Psoas muscle (tissue), 8 donors: ENCODE measurements around the gene SQOR. TPM values are rescaled to one million over a fixed set of nuclear protein-coding genes. Genes with fewer than 3 reads are reported as not detected.

Source experiments
- ATAC-seq, 4 donors: fragments of 200-7000 bp; cut with Tn5 transposase; one replicate each; pipeline ENCODE4 v1.9.1; 2020; ENCODE audit warnings: moderate library complexity in 3 of 4, mild to moderate bottlenecking in 2 of 4
- DNase-seq, 2 donors: peaks; one replicate each; pipeline ENCODE4 v3.0.0-alpha.2; 2020
- H3K27ac ChIP-seq: fragments of 200-600 bp; one replicate; pipeline ENCODE4 v1.8.0; 2022
- H3K27me3 ChIP-seq, 3 donors: fragments of 200-600 bp in 1 of 3; one replicate each; pipeline versions ENCODE4 v1.6.1 to v1.8.0; 2013 to 2022; ENCODE audit warnings: low read length in 2 of 3, mild to moderate bottlenecking in 2 of 3, moderate library complexity in 1 of 3; ENCODE audit not compliant: insufficient read depth in 3 of 3
- H3K36me3 ChIP-seq, 2 donors: fragments of 200-600 bp in 1 of 2; one replicate each; pipeline versions ENCODE4 v1.6.1 to v1.8.0; 2013 to 2022; ENCODE audit warnings: low read depth in 1 of 2, mild to moderate bottlenecking in 1 of 2, moderate library complexity in 1 of 2; ENCODE audit not compliant: insufficient read depth in 1 of 2
- H3K4me1 ChIP-seq: fragments of 200-600 bp; one replicate; pipeline ENCODE4 v1.8.0; 2022
- H3K4me3 ChIP-seq: fragments of 200-600 bp; one replicate; pipeline ENCODE4 v1.8.0; 2022; ENCODE audit warnings: mild to moderate bottlenecking
- H3K9me3 ChIP-seq: fragments of 200-600 bp; one replicate; pipeline ENCODE4 v1.8.0; 2022
- CTCF ChIP-seq: fragments of 200-600 bp; IDR thresholded peaks from one replicate; pipeline ENCODE4 v1.8.0; 2022; ENCODE audit warnings: antibody characterized with exemption
- WGBS, 3 donors: extraction: QIAGEN DNeasy Blood & Tissue Kit; methylation state at CpG; one replicate each; pipeline versions ENCODE4 v1.1.6 to v1.1.7; 2013; 5-methylcytosine and 5-hydroxymethylcytosine counted together
- intact Hi-C, 2 donors: fragments of 100-400 bp; cut with DNase I; formaldehyde crosslinking; loops; one replicate each; pipeline versions ENCODE4 v1.11.0 to v1.14.2; 2022
- long read RNA-seq, 2 donors: library from polyadenylated mRNA; unstranded; transcript quantifications; one replicate each; pipeline ENCODE4 v2.0.0, GENCODE V29; 2021
- polyA plus RNA-seq, 3 donors: library from polyadenylated mRNA; stranded (reverse); fragments of 200-250 nt; gene quantifications; one replicate each; pipeline ENCODE4 v1.2.3, GENCODE V29; 2013
- total RNA-seq, 4 donors: library from RNA; stranded (reverse); fragmentation: NEBNext Ultra II Directional in 2 of 4; extraction: Animal tissue kit (Norgen Biotek cat#: 25700) in 2 of 4; gene quantifications; one replicate each; pipeline versions ENCODE4 v1.2.1 to v1.2.4, GENCODE V29; 2021 to 2023
- donor health status: healthy with polysubstance abuse.
- donor health status: DM: no; HTN: no; CAD: no; lungs with moderate emphysema.
- donor health status: Bipolar disorder and iron deficiency.
- donor health status: healthy.
- donor health status: DM: yes; HTN: yes; CAD: no.
- donor health status: DM: no; HTN: no; CAD: no.
- donor health status: DM: no; HTN: no; CAD: no.
- donor health status: DM: yes; HTN: yes; CAD: no.

The SQOR gene
- total RNA-seq (100 to 1,000 TPM in 3 of 4 donors, 10 to 100 TPM in 1; 46.5 to 174 (median 152) TPM), polyA plus RNA-seq (100 to 1,000 TPM in 1 of 3 donors, 10 to 100 TPM in 2; 67.6 to 142 (median 70.2) TPM)
- long read RNA-seq, donor 1, transcript SQOR-201 (10 exons, 2,003 nt), result major isoform, 166 of 244 reads
- long read RNA-seq, donor 1, partial matches to known transcripts, result 24 of 244 reads
- long read RNA-seq, donor 1, other reads (novel, unspliced or antisense), result 54 of 244 reads
- long read RNA-seq, donor 2, transcript SQOR-201 (10 exons, 2,003 nt), result major isoform, 351 of 496 reads
- long read RNA-seq, donor 2, partial matches to known transcripts, result 32 of 496 reads
- long read RNA-seq, donor 2, other reads (novel, unspliced or antisense), result 113 of 496 reads

- H3K4me3 ChIP-seq, result peak within 1 kb of the TSS; percentile 75
- intact Hi-C loops, result loop anchor here in 1 of 2 donors (1.0 kb wide), 1 partner anchor 47 kb away; the partner anchor contains the start of gene BLOC1S6
- 1 to 2% (median 2%) methylated on average over 51 to 53 of the region's 53 CpGs for WGBS, 3 donors
- no peaks in the 10 kb centered on the region for H3K36me3 ChIP-seq
- no peak for TF ChIP-seq CTCF
- H3K9me3 ChIP-seq, result no peaks in the 10 kb centered on the region
- peak; percentile 93 to 96 for DNase-seq
- peaks cover 32% of the 10 kb centered on the region for H3K4me1 ChIP-seq
- H3K27ac ChIP-seq, result peak within 1 kb of the TSS; percentile 97
- H3K27me3 ChIP-seq, result no peaks in the 10 kb centered on the region
- ATAC-seq, result peak; percentile 83 to 85 (median 84)
Observed at GRCh38 chr15:45634432-45635190, at the start of gene SQOR. SQOR (plus strand) TSS chr15:45635029; CDS start chr15:45658924, 23,895 bp downstream.

GRCh38 chr15:45585069-45585791, 49.6 kb upstream of the SQOR start:
- DNase-seq (no peak), ATAC-seq (no peak)
- no peak for TF ChIP-seq CTCF
- H3K4me1 ChIP-seq, result peaks cover 28% of the 10 kb centered on the region
- H3K27ac ChIP-seq, result no peak overlapping the region
- no peaks in the 10 kb centered on the region for H3K27me3 ChIP-seq
- no peaks in the 10 kb centered on the region for H3K36me3 ChIP-seq
- H3K4me3 ChIP-seq, result no peak overlapping the region
- 67 to 71% (median 68%) methylated on average over 7 of the region's 7 CpGs for WGBS, 3 donors
- H3K9me3 ChIP-seq, result no peaks in the 10 kb centered on the region
- intact Hi-C loops, result loop anchor here (5.0 kb wide), 3 partner anchors 63 to 618 kb away; partner anchors contain the start of gene SLC30A4 (in 1 of the 2)

- 65 to 84% (median 80%) methylated on average over 3 of the region's 3 CpGs for WGBS, 3 donors
- Histone ChIP-seq H3K4me1 (peaks cover 37% of the 10 kb centered on the region), H3K36me3 (no peaks in the 10 kb centered on the region), H3K27ac (peak overlapping the region; percentile 97), H3K9me3 (no peaks in the 10 kb centered on the region), H3K27me3 (no peaks in the 10 kb centered on the region), H3K4me3 (peak overlapping the region; percentile 95)
- intact Hi-C loops, result loop anchor here (2.0 to 5.0 kb wide), 4 partner anchors 64 to 619 kb away; partner anchors contain the start of gene SLC30A4 (in 1 of the 2)
- DNase-seq (no peak), ATAC-seq (no peak)
- no peak for TF ChIP-seq CTCF
Observed at GRCh38 chr15:45586125-45586524, 48.7 kb upstream of the SQOR start.

- 0 to 1% (median 1%) methylated on average over 14 of the region's 14 CpGs for WGBS, 3 donors
- no peak for DNase-seq
- Histone ChIP-seq H3K4me1 (peaks cover 37% of the 10 kb centered on the region), H3K9me3 (no peaks in the 10 kb centered on the region), H3K4me3 (peak overlapping the region; percentile 95), H3K27me3 (no peaks in the 10 kb centered on the region), H3K27ac (peak overlapping the region; percentile 97), H3K36me3 (no peaks in the 10 kb centered on the region)
- no peak for TF ChIP-seq CTCF
- ATAC-seq, result peak in 2 of 4 donors; percentile 1 to 23
- intact Hi-C loops, result loop anchor here (1.0 to 5.0 kb wide), 6 partner anchors 48 to 619 kb away; partner anchors contain the start of gene SLC30A4 (in 2 of the 2)
Observed at GRCh38 chr15:45586601-45587094, 48.2 kb upstream of the SQOR start.
